ENCODE data around the gene MACF1. TPM values are rescaled to one million over a fixed set of nuclear protein-coding genes. Genes with fewer than 3 reads are reported as not detected.

Gene MACF1
- total and polyA plus RNA-seq, 7 donors: 38.9 to 162 (median 71.4) TPM

DNA sequence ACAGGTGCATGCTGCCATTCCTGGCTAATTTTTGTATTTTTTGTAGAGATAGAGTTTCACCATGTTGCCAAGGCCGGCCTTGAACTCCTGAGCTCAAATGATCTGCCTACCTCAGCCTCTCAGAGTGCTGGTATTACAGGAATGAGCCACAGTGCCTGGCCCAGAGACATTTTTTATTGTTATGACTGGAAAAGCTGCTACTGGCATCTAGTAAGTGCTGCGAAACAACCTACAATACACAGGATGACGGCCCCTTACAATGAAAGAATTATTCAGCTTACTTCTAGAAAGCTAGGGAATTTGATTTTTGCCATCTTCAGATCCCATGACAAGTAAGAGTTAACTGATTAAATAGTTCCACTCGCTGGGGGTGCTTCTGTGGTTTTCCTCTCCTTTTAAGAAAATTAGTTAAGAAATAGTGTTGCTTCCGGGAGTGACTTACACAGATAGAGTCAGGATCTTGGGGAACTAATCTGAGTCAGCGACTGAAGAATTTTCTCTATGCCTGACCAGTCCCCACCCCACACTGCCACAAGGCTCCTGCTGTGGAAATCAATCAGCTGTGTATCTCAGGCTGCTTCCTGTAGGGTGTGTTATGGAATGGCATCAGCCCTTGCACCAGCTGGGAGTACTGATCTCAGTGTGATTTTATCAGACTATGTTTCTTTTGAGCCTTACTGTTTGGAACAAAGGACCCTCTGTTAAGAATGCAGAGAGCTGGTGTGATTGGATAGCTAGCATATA is 194.0 kb downstream of the MACF1 start:
- no peak overlapping the region for H3K4me3 ChIP-seq
- no peaks in the 10 kb centered on the region for H3K36me3 ChIP-seq (ENCODE audit: insufficient read depth in 1 of 2, low read depth in 1 of 2)
- no peaks in the 10 kb centered on the region for H3K9me3 ChIP-seq
- WGBS, 3 donors: 45 to 56% (median 51%) methylated on average over 6 of the region's 6 CpGs
- ATAC-seq (peak; percentile 68 to 87 (median 78)), DNase-seq (peak; percentile 56 to 60)
- peak overlapping the region; percentile 60 for H3K27ac ChIP-seq
- H3K4me1 ChIP-seq: peaks cover 43% of the 10 kb centered on the region
- intact Hi-C loops (cut with DNase I): no loop called here
- no peak for TF ChIP-seq CTCF (IDR thresholded peaks at IDR 0.05)
- H3K27me3 ChIP-seq (ENCODE audit: insufficient read depth in 3 of 3, low read length in 2 of 3): no peaks in the 10 kb centered on the region

DNA sequence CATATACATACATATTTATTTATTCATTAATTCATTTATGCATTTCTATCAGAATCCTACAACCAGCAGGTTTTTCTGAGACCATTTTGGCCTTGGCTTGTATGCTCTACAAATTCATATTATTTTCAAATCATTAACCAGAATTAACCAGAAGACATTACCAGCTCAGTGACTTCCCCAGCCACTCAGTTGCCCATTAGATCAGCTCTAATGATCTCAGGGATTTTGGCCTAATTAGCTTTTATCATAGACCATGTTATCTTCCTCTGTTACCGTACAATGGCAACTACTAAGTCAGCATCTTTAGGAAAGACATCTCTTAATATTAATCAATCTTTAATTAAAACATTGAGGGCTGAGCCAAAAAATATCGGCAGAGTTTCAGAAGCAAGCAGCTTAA is 196.6 kb downstream of the MACF1 start:
- intact Hi-C loops (cut with DNase I): no loop called here
- WGBS, 3 donors: 91 to 95% (median 92%) methylated on average over 2 of the region's 2 CpGs
- no peak for TF ChIP-seq CTCF (IDR thresholded peaks at IDR 0.05)
- peaks cover 27% of the 10 kb centered on the region for H3K4me1 ChIP-seq
- H3K36me3 ChIP-seq (ENCODE audit: insufficient read depth in 1 of 2, low read depth in 1 of 2): no peaks in the 10 kb centered on the region
- no peak overlapping the region for H3K27ac ChIP-seq
- no peaks in the 10 kb centered on the region for H3K27me3 ChIP-seq (ENCODE audit: insufficient read depth in 3 of 3, low read length in 2 of 3)
- DNase-seq: no peak
- H3K9me3 ChIP-seq: no peaks in the 10 kb centered on the region
- no peak for ATAC-seq
- no peak overlapping the region for H3K4me3 ChIP-seq

DNA sequence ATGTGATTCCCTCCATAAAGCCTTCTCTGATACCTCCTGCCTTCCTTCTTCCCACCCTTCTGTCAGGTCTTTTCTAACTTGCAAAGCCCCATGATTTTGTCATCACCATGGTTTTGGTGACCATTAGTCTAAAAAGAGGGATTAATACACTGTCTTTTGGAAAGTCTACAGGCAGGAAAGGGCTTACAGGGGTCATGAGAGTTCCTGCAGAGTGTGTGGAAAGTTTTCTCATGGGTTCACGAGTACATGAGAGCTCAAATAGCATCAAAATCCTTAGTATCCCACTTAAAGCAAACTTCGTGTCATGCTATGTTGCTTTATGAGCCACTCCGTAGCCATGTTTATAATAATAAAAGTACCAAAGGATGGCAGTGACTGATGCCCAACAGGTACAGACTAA is 200.4 kb downstream of the MACF1 start:
- intact Hi-C loops (cut with DNase I): no loop called here
- H3K27ac ChIP-seq: no peak overlapping the region
- WGBS, 3 donors: 78 to 83% (median 79%) methylated on average over 3 of the region's 3 CpGs

GRCh38 chr1:39405358-39405757 is 200.9 kb downstream of the MACF1 start:
- no peak for DNase-seq
- H3K27ac ChIP-seq: no peak overlapping the region
- intact Hi-C loops (cut with DNase I): no loop called here
- no peaks in the 10 kb centered on the region for H3K36me3 ChIP-seq (ENCODE audit: insufficient read depth in 1 of 2, low read depth in 1 of 2)
- H3K9me3 ChIP-seq: no peaks in the 10 kb centered on the region
- peaks cover 33% of the 10 kb centered on the region for H3K4me1 ChIP-seq
- ATAC-seq: no peak
- no peaks in the 10 kb centered on the region for H3K27me3 ChIP-seq (ENCODE audit: insufficient read depth in 3 of 3, low read length in 2 of 3)
- TF ChIP-seq CTCF (IDR thresholded peaks at IDR 0.05): no peak
- H3K4me3 ChIP-seq: no peak overlapping the region
- 47 to 72% (median 49%) methylated on average over 2 of the region's 2 CpGs for WGBS, 3 donors

More for the DNA sequence above, 200.4 kb downstream of the MACF1 start:
- no peak overlapping the region for H3K4me3 ChIP-seq
- H3K36me3 ChIP-seq (ENCODE audit: insufficient read depth in 1 of 2, low read depth in 1 of 2): no peaks in the 10 kb centered on the region
- no peaks in the 10 kb centered on the region for H3K9me3 ChIP-seq
- no peak for ATAC-seq
- no peak for TF ChIP-seq CTCF (IDR thresholded peaks at IDR 0.05)
- H3K27me3 ChIP-seq (ENCODE audit: insufficient read depth in 3 of 3, low read length in 2 of 3): no peaks in the 10 kb centered on the region
- peaks cover 29% of the 10 kb centered on the region for H3K4me1 ChIP-seq
- no peak for DNase-seq
